ENCODE results near the gene CRK.

DNA sequence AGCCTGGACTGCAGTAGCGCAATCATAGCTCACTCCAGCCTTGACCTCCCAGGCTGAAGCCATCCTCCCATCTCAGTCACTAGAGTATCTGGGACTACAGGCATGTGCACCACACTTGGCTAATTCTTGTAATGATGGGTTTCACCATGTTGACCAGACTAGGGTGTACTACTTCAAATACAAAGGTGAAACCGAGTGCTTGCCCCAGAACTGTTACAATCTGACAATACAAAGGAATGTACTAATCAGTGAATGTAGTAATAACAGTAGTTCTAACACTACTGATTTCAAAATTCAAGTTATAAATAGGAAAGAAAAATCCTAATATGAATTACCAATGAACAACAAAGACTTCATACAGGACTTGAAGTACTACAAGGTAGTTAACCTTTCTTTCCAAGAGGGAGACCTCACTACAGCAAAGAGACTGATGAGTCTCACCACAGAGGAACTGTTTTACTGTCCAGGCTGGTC lies 24.4 kb downstream of the CRK start:
- TF ChIP-seq POLR2AphosphoS5 (IDR thresholded peaks at IDR 0.05): no peak
- TF ChIP-seq, protein P1, sequence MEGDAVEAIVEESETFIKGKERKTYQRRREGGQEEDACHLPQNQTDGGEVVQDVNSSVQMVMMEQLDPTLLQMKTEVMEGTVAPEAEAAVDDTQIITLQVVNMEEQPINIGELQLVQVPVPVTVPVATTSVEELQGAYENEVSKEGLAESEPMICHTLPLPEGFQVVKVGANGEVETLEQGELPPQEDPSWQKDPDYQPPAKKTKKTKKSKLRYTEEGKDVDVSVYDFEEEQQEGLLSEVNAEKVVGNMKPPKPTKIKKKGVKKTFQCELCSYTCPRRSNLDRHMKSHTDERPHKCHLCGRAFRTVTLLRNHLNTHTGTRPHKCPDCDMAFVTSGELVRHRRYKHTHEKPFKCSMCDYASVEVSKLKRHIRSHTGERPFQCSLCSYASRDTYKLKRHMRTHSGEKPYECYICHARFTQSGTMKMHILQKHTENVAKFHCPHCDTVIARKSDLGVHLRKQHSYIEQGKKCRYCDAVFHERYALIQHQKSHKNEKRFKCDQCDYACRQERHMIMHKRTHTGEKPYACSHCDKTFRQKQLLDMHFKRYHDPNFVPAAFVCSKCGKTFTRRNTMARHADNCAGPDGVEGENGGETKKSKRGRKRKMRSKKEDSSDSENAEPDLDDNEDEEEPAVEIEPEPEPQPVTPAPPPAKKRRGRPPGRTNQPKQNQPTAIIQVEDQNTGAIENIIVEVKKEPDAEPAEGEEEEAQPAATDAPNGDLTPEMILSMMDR (IDR thresholded peaks at IDR 0.05): no peak

Data from gastroesophageal sphincter (tissue), 3 donors.